ENCODE measurements around the gene CPT1B.

GRCh38 chr22:50551160-50551752 is 27.0 kb downstream of the CPT1B start:
- TF ChIP-seq POLR2A (IDR thresholded peaks at IDR 0.05; ENCODE audit: low read depth, low read length), result no peak
- TF ChIP-seq TAF1 (IDR thresholded peaks at IDR 0.05; ENCODE audit: low read depth, low read length), result no peak
